PC-9 (cell line): ENCODE measurements around the gene FHAD1.

Experiments used
- EZH2 ChIP-seq: fragments of 200-600 bp; sonication (generic); IDR thresholded peaks from 2 replicates; pipeline ENCODE4 v1.8.0; 2017; ENCODE audit warnings: antibody characterized with exemption, low read depth
- TF ChIP-seq, protein P1 (sequence below): fragments of 200-600 bp; sonication (generic); conservative IDR thresholded peaks from 2 replicates; pipeline ENCODE4 v1.6.1; 2017; ENCODE audit warnings: mixed run types, antibody characterized with exemption, mild to moderate bottlenecking, moderate library complexity

DNA sequence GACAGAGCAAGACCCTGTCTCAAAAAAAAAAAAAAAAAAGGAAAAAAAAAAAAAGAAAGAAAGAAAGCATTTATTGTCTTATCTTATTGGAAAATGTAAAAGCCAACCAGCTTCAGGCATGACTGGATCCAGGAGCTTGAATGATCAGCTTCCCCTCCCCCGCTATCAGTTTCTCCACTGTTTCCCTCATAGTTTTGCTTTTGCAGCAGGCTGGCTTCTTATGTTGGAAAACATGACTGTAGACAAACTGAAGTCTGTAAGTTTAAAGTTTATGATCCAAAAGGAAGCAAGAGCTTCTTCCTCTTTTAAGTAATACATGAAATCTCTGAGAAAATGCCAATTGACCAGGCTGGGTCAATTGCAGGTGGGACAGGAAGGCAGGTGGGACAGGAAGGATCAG is 52.2 kb downstream of the FHAD1 start:
- TF ChIP-seq, protein P1, sequence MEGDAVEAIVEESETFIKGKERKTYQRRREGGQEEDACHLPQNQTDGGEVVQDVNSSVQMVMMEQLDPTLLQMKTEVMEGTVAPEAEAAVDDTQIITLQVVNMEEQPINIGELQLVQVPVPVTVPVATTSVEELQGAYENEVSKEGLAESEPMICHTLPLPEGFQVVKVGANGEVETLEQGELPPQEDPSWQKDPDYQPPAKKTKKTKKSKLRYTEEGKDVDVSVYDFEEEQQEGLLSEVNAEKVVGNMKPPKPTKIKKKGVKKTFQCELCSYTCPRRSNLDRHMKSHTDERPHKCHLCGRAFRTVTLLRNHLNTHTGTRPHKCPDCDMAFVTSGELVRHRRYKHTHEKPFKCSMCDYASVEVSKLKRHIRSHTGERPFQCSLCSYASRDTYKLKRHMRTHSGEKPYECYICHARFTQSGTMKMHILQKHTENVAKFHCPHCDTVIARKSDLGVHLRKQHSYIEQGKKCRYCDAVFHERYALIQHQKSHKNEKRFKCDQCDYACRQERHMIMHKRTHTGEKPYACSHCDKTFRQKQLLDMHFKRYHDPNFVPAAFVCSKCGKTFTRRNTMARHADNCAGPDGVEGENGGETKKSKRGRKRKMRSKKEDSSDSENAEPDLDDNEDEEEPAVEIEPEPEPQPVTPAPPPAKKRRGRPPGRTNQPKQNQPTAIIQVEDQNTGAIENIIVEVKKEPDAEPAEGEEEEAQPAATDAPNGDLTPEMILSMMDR: no peak
- no peak for TF ChIP-seq EZH2
